Prostate gland (tissue), 2 donors: ENCODE measurements around the gene SPR.

Experiments
- POLR2A ChIP-seq: fragments of 450-650 bp; IDR thresholded peaks from one replicate; pipeline ENCODE4 v1.6.1; 2016; ENCODE audit warnings: antibody characterized with exemption, mild to moderate bottlenecking
- POLR2AphosphoS5 ChIP-seq: sonication (generic); formaldehyde crosslinking; IDR thresholded peaks from one replicate; pipeline ENCODE4 v1.6.1; 2017; ENCODE audit warnings: antibody characterized with exemption
- TF ChIP-seq, protein P1 (sequence below), 4 experiments: fragments of 200-600 bp in 2 of 4; fragments of 450-650 bp in 2 of 4; sonication (generic) in 2 of 4; IDR thresholded peaks; 1 replicate in 3 of 4; 2 replicates in 1 of 4; pipeline ENCODE4 v1.5.1; 2016 to 2019; ENCODE audit warnings: antibody characterized with exemption in 4 of 4, mild to moderate bottlenecking in 2 of 4, moderate library complexity in 2 of 4

DNA sequence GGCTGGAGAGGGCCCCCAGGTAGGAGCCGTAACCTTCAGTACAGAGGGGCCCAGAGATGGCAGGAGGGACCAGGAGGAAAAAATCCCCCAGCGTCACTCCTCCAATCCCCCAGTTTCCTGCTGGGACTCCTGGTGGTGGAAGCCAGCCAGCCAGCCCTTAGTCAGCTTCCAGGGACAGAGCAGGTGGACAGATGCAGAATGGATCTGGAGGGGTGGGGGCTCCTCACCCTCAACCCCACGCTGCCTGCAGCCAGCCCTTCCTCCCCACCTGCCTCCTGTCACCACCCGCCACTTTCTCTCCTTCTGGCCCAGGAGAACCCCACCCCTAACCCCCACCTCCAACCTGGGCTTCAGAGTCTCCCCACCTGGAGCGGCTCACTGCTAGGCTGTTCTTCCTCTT lies 51.2 kb downstream of the SPR start:
- TF ChIP-seq, protein P1, sequence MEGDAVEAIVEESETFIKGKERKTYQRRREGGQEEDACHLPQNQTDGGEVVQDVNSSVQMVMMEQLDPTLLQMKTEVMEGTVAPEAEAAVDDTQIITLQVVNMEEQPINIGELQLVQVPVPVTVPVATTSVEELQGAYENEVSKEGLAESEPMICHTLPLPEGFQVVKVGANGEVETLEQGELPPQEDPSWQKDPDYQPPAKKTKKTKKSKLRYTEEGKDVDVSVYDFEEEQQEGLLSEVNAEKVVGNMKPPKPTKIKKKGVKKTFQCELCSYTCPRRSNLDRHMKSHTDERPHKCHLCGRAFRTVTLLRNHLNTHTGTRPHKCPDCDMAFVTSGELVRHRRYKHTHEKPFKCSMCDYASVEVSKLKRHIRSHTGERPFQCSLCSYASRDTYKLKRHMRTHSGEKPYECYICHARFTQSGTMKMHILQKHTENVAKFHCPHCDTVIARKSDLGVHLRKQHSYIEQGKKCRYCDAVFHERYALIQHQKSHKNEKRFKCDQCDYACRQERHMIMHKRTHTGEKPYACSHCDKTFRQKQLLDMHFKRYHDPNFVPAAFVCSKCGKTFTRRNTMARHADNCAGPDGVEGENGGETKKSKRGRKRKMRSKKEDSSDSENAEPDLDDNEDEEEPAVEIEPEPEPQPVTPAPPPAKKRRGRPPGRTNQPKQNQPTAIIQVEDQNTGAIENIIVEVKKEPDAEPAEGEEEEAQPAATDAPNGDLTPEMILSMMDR (IDR thresholded peaks at IDR 0.05): no peak
- TF ChIP-seq POLR2A (no peak), POLR2AphosphoS5 (no peak)
